ENCODE measurements around the gene NT5C3B.

DNA sequence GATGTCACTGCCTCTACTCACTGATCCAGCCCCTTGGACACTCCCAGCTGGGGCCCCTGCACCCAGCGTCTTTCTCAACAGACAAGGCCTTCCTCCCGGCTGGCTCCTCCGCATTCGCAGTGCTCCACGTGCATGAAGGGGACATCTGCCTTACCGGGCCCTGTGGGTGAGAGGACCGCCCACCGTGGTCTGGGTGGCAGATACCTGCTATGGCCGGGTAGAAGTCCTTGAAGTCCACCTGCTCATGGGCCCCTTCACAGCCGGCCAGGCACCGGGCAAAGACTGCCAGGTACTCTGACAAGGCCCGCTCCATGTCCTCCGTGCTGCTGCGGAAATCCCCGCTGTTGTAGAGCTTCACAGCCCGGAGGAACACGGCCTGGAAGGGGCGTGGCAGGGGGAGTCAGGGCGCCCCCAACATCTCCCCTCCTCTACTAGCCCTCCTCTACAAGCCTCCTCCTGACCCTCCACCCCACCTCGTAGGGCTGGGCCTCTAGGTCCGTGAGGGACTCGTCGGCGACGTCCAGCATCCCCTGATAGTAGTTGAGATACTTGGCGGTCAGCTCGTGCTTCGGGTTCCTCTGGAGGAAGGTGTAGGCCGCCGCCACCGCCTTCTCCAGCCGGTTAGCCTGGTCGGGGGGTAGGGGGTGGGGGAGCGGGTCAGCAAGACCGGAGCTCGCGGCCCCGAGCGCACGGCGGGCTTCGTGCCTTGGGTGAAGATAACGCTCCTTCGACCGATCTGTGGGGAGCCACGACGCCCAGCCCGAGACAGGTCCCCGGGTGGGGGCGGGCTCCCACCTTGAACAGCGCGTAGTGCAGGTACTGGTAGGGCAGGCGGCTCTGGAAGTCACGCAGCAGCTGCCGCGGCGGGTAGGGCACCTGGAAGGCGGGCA lies 25.1 kb downstream of the NT5C3B start:
- no peak for TF ChIP-seq GATA2 (IDR thresholded peaks at IDR 0.05; ENCODE audit: low read depth, low read length)
- no peak for TF ChIP-seq GATA3 (IDR thresholded peaks at IDR 0.05; ENCODE audit: low read depth, low read length)

Data from SH-SY5Y (cell line).